ENCODE data around the gene HMMR. TPM values are rescaled to one million over a fixed set of nuclear protein-coding genes. Genes with fewer than 3 reads are reported as not detected.
A peak's percentile ranks its signal among the peaks of the same experiment; 100 is the strongest.

The HMMR gene
- total and polyA plus RNA-seq, 9 of the 15 experiments (the other 6 are each of a cell fraction or from before 2014, with no cell fraction given) = 74.9 to 133 (median 90.8) TPM

- 39% methylated on average over 3 of the region's 3 CpGs for WGBS (ENCODE audit: insufficient coverage, low coverage, missing lambda C conversion rate)
- Histone ChIP-seq H3K9ac (ENCODE audit: insufficient read depth in 1 of 2, low read depth in 2 of 2, low read length in 2 of 2) (no peak overlapping the region), H3K4me3 (no peak overlapping the region), H2AFZ (ENCODE audit: low read depth, low read length) (0 out of 2 replicates have a peak overlapping the region, but pooled peaks have one; percentile 26), H4K20me1 (replicated peaks; ENCODE audit: control insufficient read depth, insufficient read depth, low read length) (no peaks in the 10 kb centered on the region), H3K4me1 (replicated peaks in 1 of 2; ENCODE audit: control insufficient read depth in 2 of 2, insufficient read depth in 2 of 2, low read length in 2 of 2) (no peaks in the 10 kb centered on the region; a peak in 1 of 5 replicates), H3K9me3 (replicated peaks; ENCODE audit: control insufficient read depth, insufficient read depth, low read depth, low read length) (no peaks in the 10 kb centered on the region), H3K9me1 (ENCODE audit: control insufficient read depth, insufficient read depth, low read length) (no peaks in the 10 kb centered on the region), H3K36me3 (ENCODE audit: control insufficient read depth, insufficient read depth, low read length) (peaks cover 8% of the 10 kb centered on the region; the same call in 2 of the 3 replicates), H3K27me3 (ENCODE audit: control insufficient read depth in 2 of 2, insufficient read depth in 2 of 2, low read length in 2 of 2) (no peaks in the 10 kb centered on the region), H3K4me2 (ENCODE audit: insufficient read depth, low read length) (no peak overlapping the region), H3K79me2 (ENCODE audit: control insufficient read depth, insufficient read depth, low read length) (no peaks in the 10 kb centered on the region), H3K27ac (ENCODE audit: extremely low read depth, low read depth, low read length) (no peak overlapping the region)
- FAIRE-seq (no peak), DNase-seq (ENCODE audit: extremely low read depth in 1 of 4, low spot score in 3 of 4) (no peak), ATAC-seq (no peak)
- BruUV-seq (replicated peaks) = no TSS peak
- ChIA-PET CTCF (ENCODE audit: low intra/inter-chr PET ratio) (no interaction called here), POLR2A (interaction anchor here (0.6 kb wide), 1 partner anchor 111 kb away, joined by 4 read pairs; no protein-coding TSS in a partner anchor)
- intact Hi-C loops (cut with micrococcal nuclease) = no loop called here
- in situ Hi-C loops (cut with MboI) = no loop called here
- TF ChIP-seq ZBTB43 (CRISPR knock-in tag; IDR thresholded peaks at IDR 0.05) (no peak), HOMEZ (CRISPR knock-in tag; IDR thresholded peaks at IDR 0.05) (no peak), TRIM28 (IDR thresholded peaks at IDR 0.05) (no peak), L3MBTL2 (IDR thresholded peaks at IDR 0.05) (no peak), HES1 (IDR thresholded peaks at IDR 0.05; ENCODE audit: low read depth) (no peak), FOXK1 (CRISPR knock-in tag; IDR thresholded peaks at IDR 0.05; ENCODE audit: borderline replicate concordance) (no peak), MTA3 (IDR thresholded peaks at IDR 0.05; ENCODE audit: borderline replicate concordance) (no peak), RCOR1 (IDR thresholded peaks at IDR 0.05; ENCODE audit: borderline replicate concordance in 1 of 2, low read depth in 2 of 2, low read length in 2 of 2) (no peak), ZNF766 (CRISPR knock-in tag; conservative IDR thresholded peaks at IDR 0.05) (no peak), MBD1 (CRISPR knock-in tag; IDR thresholded peaks at IDR 0.05) (no peak), ZNF507 (tag; conservative IDR thresholded peaks at IDR 0.05) (no peak), FOSL1 (tag; conservative IDR thresholded peaks at IDR 0.05) (no peak), MXD1 (CRISPR knock-in tag; IDR thresholded peaks at IDR 0.05; ENCODE audit: borderline replicate concordance, poor library complexity, severe bottlenecking) (no peak), NBN (IDR thresholded peaks at IDR 0.05; ENCODE audit: low read depth) (no peak), ZNF133 (CRISPR knock-in tag; IDR thresholded peaks at IDR 0.05) (no peak), ZFP1 (CRISPR knock-in tag; IDR thresholded peaks at IDR 0.05) (no peak), CREB5 (CRISPR knock-in tag; IDR thresholded peaks at IDR 0.05) (no peak)
Measured at GRCh38 chr5:163497315-163497714, 36.9 kb downstream of the HMMR start.

Measured in K562 (cell line).